Limb (tissue), 2 donors: Measurements from ENCODE around the gene ARCN1.

Source experiments
- DNase-seq, 2 donors: peaks; one replicate each; pipeline ENCODE4 v3.0.0-alpha.2; 2016; ENCODE audit errors: extremely low spot score in 2 of 2

Gene ARCN1

DNA sequence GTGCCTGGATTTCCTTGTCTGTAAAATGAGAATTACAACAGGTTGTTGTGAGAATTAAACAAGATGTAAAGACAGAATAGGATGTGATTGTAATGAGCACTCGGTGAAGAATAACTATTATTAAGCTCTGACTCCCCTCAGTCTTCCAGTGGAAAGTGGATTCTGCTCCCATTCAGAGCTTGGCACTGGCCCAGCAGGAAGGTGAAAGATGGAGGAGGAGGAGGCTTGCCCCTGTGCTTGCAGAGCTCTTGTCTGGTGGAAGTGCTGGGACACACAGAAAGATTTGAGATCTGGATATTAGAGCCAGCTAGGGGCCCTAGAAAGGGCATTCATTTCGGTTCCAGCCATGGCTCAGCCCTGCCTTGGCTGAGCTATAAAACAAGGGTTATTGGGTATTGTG is 63.4 kb downstream of the ARCN1 start:
- DNase-seq, result no peak

DNA sequence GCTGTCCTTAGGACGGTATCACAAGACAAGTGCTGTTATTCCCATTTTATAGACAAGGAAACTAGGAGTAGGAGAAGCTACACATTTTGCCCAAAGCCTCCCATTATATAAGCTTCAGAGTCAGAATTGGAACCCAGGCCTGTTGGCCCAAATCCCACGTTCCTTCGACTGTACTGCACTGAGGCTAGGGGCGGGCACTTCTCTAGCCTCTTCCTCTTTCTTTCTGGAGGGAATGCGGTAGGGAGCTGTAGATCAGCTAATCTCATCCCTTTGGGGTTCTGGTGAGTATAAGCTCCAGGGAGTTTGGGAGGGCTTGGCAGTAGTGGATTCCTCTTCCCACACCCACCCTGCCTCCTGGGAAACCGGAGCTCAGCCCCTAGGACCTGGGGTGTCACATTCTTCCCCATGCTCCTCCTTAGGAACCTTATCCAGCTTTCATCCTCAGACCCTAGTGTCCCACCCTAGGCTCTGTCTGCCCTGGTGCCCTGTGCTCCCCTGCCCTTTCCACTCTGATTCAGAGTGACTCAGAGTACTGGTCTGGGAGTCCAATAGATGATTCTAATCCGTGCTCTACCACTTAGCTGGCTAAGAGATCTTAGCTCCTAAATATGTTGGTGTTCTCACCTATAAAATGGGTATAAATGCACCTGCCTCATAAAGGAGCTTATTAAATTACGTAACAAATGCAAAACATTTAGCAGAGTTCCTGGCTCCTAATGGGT is 64.5 kb downstream of the ARCN1 start:
- DNase-seq, result no peak

DNA sequence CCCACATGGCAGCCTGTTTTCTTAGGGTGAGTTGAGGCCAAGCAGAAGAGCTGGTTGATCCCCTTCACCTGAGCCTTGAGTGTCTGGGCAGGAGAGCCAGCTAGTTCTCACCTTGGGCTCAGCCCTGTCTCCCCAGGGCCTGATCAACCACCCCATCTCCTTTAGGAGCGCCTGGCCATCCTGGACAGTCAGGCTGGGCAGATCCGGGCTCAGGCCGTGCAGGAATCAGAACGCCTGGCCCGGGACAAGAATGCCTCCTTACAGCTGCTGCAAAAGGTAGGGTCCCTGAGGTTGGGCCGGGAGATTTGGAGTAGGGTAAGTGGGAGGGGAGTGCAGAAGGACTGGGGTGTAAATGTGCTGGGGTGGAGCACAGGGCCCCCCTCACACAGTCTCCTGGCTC is 66.5 kb downstream of the ARCN1 start:
- no peak for DNase-seq

DNA sequence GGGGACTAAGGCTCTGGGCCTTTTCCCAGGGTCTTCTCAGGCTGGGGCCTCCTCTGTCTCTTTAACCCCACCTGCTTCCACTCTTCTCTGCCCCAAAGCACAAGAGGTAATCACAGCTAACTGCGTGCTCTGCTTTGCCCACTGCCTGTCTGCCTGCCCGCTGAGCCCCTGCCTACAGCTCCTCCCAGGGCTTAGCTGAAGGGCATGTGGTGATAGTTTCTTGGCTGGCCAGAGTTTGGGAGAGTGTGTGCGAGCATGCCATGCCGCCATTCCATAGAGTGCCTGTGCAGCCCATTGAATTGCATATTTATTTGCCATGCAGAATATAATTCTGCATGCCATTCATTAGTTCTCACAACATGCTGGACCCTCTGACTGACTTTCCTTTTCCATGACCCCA is 67.7 kb downstream of the ARCN1 start:
- no peak for DNase-seq

- no peak for DNase-seq
These were observed 68.3 kb downstream of the ARCN1 start for GRCh38 chr11:118640332-118641154.

GRCh38 chr11:118641397-118642019 is 69.3 kb downstream of the ARCN1 start:
- DNase-seq, result no peak

DNA sequence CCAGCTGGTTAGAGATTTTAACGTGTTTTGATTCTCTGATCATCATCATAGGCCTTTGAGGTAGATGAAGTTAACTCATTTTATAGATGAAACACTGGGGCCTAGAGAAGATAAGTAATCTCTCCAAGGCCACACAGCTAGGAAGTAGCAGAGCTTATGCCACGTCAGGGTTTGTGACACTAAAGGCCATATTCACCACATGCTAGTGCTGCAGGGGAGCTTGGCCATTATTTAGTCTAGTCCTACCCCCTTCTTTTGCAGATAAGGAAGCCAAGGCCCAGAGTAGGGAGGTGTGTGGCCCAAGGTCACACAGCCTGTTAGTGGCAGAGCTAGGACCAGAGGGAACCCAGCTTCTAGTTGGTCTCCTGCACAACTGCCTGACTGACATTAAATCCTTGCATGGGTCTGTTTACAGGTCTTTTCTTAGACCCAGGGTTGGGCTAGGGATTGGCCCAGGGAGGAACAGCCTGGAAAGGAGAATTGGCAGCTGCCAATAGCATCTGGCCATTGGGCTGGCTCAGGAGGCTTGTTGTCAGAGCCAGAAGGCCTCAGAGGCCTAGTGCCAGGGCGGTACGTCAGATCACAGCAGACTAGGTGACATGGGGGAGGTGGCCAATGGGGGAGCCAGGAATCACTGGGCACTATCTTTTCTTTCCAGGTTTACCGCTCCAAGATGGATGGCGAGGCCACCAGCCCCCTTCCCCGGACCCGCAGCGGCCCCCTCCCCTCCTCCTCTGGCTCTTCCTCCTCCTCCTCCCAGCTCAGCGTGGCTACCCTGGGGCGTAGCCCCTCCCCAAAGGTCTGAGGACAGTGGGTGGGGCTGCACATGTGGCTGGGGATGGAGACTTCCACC is 71.2 kb downstream of the ARCN1 start:
- DNase-seq, result no peak

DNA sequence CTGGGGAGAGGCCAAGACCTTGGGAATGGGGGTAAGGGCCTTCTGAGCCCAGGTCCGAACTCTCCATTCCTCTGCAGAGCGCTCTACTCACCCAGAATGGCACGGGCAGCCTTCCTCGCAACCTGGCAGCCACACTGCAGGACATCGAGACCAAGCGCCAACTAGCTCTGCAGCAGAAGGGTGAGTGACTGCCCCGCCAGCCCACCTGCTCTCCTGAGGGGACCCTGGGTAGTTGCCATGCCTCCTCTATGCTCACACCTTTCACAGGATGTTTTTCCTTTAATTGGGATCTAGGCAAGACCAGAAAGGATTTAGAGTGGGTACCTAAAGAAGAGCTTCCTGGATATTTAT is 71.8 kb downstream of the ARCN1 start:
- no peak for DNase-seq

DNA sequence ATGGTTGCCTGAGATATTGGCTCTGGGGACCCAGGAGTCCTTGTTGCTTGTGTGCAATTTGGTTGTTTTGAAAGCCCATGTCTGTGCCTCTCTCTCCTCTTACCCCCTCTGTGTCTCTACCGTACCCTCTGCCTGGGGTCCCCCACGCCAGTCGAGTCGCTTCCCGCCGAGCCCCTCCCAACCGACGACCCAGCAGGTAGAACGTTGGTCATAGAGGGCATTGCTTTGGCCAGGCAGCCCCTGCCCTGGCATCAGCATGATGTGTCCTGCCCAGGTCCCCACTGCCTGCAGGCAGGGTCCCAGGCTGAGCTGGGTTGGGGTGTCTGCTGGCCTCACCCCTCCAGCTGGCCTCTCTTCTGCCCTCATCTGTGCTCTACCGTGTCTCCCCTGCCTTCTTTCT is 72.3 kb downstream of the ARCN1 start:
- no peak for DNase-seq

DNA sequence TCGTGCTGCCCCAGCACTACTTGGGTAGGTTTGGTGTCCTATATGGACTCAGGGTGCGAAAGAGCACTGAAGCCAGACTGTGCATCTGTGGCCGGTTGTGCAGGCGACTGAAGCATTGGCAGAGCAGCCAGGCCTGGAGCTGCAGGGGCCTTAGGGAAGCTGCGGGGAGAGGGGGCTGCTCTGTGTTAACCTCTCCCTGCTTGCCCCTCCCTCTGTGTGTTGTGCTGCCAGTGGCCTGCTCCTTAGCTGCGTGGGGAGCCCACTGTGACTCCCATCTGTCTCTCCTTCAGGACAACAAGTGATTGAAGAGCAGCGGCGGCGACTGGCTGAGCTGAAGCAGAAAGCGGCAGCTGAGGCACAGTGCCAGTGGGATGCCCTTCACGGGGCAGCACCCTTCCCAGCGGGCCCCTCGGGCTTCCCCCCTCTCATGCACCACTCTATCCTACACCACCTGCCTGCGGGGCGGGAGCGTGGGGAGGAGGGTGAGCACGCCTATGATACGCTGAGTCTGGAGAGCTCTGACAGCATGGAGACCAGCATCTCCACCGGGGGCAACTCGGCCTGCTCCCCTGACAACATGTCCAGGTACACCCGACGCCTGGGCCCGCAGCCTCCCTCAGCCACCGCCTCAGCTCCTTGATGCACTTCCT is 73.0 kb downstream of the ARCN1 start:
- DNase-seq, result no peak

- DNase-seq, result no peak
These were observed 74.2 kb downstream of the ARCN1 start for GRCh38 chr11:118646393-118646792.

GRCh38 chr11:118648291-118648690 is 76.1 kb downstream of the ARCN1 start:
- DNase-seq, result no peak

GRCh38 chr11:118649941-118650340 is 77.7 kb downstream of the ARCN1 start:
- DNase-seq, result peak in 1 of 2 donors; percentile 9

- DNase-seq, result peak in 1 of 2 donors; percentile 14
These were observed 78.2 kb downstream of the ARCN1 start for GRCh38 chr11:118650366-118650765.

- no peak for DNase-seq
These were observed 79.6 kb downstream of the ARCN1 start for GRCh38 chr11:118651820-118652219.
